ENCODE results near the gene UNCX. TPM values are rescaled to one million over a fixed set of nuclear protein-coding genes. Genes with fewer than 3 reads are reported as not detected.

Gene UNCX
- total RNA-seq, 1 donor from 2014 or later, result not detected

DNA sequence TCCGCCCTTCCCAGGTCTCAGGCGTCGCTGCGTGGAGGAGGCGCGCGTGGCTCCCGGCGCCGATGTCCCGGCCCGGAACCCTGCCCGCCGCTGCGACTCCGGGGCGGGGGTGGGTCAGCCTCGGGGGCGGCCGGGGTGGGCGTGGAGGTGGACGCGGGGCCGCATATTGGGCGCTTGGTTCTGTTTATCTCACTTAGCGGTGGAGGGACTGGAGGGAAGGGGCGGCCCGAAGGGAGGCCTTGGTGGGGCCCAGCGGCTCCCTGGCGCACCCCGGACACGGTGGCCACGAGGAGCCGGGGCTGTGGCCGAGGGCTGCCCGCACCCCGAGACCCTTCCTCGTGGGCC is 8.6 kb downstream of the UNCX start:
- H3K36me3 ChIP-seq, result no peaks in the 10 kb centered on the region
- DNase-seq, result no peak
- no peaks in the 10 kb centered on the region for H3K9me3 ChIP-seq (replicated peaks)
- TF ChIP-seq, protein P1, sequence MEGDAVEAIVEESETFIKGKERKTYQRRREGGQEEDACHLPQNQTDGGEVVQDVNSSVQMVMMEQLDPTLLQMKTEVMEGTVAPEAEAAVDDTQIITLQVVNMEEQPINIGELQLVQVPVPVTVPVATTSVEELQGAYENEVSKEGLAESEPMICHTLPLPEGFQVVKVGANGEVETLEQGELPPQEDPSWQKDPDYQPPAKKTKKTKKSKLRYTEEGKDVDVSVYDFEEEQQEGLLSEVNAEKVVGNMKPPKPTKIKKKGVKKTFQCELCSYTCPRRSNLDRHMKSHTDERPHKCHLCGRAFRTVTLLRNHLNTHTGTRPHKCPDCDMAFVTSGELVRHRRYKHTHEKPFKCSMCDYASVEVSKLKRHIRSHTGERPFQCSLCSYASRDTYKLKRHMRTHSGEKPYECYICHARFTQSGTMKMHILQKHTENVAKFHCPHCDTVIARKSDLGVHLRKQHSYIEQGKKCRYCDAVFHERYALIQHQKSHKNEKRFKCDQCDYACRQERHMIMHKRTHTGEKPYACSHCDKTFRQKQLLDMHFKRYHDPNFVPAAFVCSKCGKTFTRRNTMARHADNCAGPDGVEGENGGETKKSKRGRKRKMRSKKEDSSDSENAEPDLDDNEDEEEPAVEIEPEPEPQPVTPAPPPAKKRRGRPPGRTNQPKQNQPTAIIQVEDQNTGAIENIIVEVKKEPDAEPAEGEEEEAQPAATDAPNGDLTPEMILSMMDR (IDR thresholded peaks at IDR 0.05; ENCODE audit: borderline replicate concordance), result no peak
- H3K27ac ChIP-seq (replicated peaks), result no peak overlapping the region
- intact Hi-C loops (cut with micrococcal nuclease), result no loop called here
- H3K4me1 ChIP-seq, result peaks cover 39% of the 10 kb centered on the region
- H3K27me3 ChIP-seq (ENCODE audit: low read depth), result peaks cover 98% of the 10 kb centered on the region
- H3K4me3 ChIP-seq, result no peak overlapping the region

DNA sequence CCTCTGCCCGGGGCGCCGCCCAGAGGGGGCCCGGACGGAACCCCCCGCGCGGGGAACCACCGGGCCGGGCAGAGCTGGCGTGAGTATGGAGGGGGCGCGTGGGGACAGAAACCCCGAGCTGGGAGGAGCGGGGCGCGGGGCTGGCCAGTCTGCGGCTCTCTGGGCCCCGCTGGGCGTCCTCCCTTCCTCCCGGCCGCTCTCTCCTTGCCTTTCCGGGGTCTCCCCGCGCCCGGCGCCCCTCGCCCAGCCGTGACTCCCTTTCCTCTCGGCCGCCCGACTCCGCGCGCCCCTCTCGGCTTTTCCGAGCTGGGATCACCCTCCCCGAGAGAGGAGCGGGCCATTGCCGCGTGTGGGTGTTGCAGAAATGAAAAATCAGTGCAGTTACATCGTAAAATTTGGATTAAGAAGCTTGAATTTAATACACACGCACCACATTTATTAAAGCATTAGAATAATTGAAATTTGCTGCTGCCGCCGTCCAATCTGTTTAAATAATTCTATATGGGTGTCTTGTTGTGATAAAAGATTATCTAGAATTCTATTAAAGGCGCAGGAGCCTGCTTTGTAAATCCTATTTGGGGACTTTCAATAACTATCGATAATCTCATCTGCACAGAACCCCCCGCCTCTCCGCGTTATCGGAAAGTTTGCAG is 9.1 kb downstream of the UNCX start:
- Histone ChIP-seq H3K36me3 (no peaks in the 10 kb centered on the region), H3K27me3 (ENCODE audit: low read depth) (peaks cover 100% of the 10 kb centered on the region), H3K4me1 (peaks cover 44% of the 10 kb centered on the region), H3K9me3 (replicated peaks) (no peaks in the 10 kb centered on the region), H3K27ac (replicated peaks) (no peak overlapping the region), H3K4me3 (no peak overlapping the region)
- intact Hi-C loops (cut with micrococcal nuclease), result no loop called here
- no peak for DNase-seq
- TF ChIP-seq, protein P1 (IDR thresholded peaks at IDR 0.05; ENCODE audit: borderline replicate concordance), result no peak

DNA sequence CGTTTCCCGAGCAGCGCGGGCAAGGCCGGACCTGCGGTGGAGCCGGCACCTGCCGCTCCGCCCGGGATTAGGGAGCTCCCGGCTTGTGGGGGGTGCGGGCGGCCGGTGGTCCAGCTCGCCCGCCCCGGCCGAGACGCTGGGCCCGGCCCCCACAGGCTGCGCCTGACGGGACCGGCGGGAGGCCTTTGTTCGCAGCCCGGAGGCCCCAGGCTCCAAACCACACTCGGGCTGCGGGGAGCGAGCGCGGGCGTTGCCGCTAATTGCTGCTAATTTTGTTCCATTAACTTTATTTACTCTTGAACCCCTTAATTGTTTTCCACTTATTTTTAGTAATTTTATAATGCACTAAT is 9.6 kb downstream of the UNCX start:
- no peak for DNase-seq
- Histone ChIP-seq H3K4me1 (peaks cover 45% of the 10 kb centered on the region), H3K27me3 (ENCODE audit: low read depth) (peaks cover 100% of the 10 kb centered on the region)

DNA sequence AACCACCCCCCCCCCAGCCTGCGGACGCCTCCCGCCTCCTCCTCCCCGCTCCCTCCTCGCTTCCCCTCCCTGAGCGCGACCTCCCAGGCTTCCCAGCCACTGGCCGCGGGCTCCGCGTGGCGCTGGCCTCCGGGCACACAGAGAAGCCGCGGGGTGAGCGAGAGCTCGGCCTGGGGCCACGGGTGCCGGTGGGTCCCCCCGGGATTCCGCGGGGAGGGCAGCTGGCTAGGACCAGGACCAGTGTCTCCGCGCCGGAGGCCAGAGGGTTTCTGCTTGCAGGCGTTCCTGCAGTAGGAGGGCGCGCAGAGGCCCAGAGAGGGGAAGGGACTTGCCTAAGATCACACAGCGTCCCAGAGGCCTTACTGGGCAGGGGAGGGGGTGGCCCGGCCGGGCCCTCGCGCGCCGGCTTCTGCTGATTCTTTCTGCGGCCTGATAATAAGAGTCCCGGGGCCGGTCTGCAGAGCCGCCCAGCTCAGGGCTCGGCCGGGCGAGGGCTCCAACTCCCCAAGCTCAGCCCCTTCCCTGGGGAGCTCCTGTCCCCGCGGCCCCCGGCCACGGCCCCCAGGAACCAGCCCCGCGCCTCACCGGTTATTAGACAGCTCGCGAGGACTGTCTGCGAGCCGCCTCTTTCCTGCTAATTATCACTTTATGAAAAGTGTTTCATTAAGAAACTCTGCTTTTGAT is 10.1 kb downstream of the UNCX start:
- TF ChIP-seq, protein P1 (IDR thresholded peaks at IDR 0.05; ENCODE audit: borderline replicate concordance), result no peak
- DNase-seq, result no peak
- Histone ChIP-seq H3K9me3 (replicated peaks) (no peaks in the 10 kb centered on the region), H3K27ac (replicated peaks) (no peak overlapping the region), H3K36me3 (no peaks in the 10 kb centered on the region), H3K4me1 (peaks cover 45% of the 10 kb centered on the region), H3K27me3 (ENCODE audit: low read depth) (peaks cover 100% of the 10 kb centered on the region), H3K4me3 (no peak overlapping the region)
- intact Hi-C loops (cut with micrococcal nuclease), result no loop called here

More for the DNA sequence above, 9.6 kb downstream of the UNCX start:
- intact Hi-C loops (cut with micrococcal nuclease), result no loop called here
- Histone ChIP-seq H3K27ac (replicated peaks) (no peak overlapping the region), H3K4me3 (no peak overlapping the region), H3K36me3 (no peaks in the 10 kb centered on the region), H3K9me3 (replicated peaks) (no peaks in the 10 kb centered on the region)
- TF ChIP-seq, protein P1 (IDR thresholded peaks at IDR 0.05; ENCODE audit: borderline replicate concordance), result no peak

DNA sequence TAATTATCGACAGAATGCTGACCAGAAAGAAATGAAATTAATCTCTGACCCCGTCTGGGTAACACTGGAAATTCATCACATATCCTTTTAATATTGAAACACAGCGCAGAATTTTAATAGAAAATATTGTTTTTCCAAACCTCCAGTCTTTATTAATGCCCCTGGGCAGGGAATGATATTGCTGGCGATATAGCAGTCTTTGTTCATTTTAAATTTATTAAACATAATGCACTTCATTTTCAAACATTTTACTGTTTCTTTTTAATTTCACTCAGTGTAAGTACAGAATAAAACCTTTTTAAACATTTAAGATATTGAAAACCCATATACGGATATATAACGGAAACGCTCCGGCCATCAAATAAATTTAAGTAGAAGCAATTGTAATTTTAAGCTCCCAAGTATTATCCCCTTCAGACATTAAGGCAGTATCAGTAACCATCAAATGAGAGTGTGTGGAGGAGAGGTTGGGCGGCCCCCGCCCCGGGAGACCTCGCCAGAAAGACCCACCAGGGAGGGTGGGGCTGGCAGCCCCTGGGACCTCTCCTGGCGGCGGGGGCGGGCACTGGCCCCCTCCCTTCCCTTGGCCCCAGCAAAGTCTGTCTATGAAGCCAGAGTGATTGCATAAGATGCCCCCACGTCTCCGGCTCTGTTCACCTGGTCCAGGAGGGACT is 10.8 kb downstream of the UNCX start:
- intact Hi-C loops (cut with micrococcal nuclease), result no loop called here
- peaks cover 52% of the 10 kb centered on the region for H3K4me1 ChIP-seq
- peaks cover 100% of the 10 kb centered on the region for H3K27me3 ChIP-seq (ENCODE audit: low read depth)

More for the DNA sequence above, 10.8 kb downstream of the UNCX start:
- Histone ChIP-seq H3K27ac (replicated peaks) (no peak overlapping the region), H3K4me3 (no peak overlapping the region), H3K9me3 (replicated peaks) (no peaks in the 10 kb centered on the region), H3K36me3 (no peaks in the 10 kb centered on the region)
- DNase-seq, result no peak
- TF ChIP-seq, protein P1 (IDR thresholded peaks at IDR 0.05; ENCODE audit: borderline replicate concordance), result no peak

Measured in left ventricle myocardium inferior (tissue), 1 donor.